Neural progenitor cell (in vitro differentiated cells): ENCODE measurements around the gene NSD1. TPM values are rescaled to one million over a fixed set of nuclear protein-coding genes. Genes with fewer than 3 reads are reported as not detected.

Experiments used
- DNase-seq: peaks from one replicate; pipeline ENCODE4 v3.0.0-alpha.2; 2016; ENCODE audit warnings: low spot score
- H2AFZ ChIP-seq: fragments of 200-600 bp; sonication (generic); replicated peaks from 2 replicates; pipeline ENCODE4 v1.6.1; 2016; ENCODE audit warnings: antibody characterized with exemption
- H3F3A ChIP-seq: fragments of 200-600 bp; sonication (generic); 2 replicates; pipeline ENCODE4 v1.6.1; 2016; ENCODE audit warnings: antibody characterized with exemption, low read depth
- H3K27ac ChIP-seq: fragments of 200-600 bp; sonication (generic); 2 replicates; pipeline ENCODE4 v1.5.1; 2016; ENCODE audit warnings: mild to moderate bottlenecking
- H3K27me3 ChIP-seq: fragments of 200-600 bp; sonication (generic); 2 replicates; pipeline ENCODE4 v1.6.1; 2016; ENCODE audit warnings: mild to moderate bottlenecking, moderate library complexity
- H3K36me3 ChIP-seq: fragments of 200-600 bp; sonication (generic); 2 replicates; pipeline ENCODE4 v1.5.1; 2016
- H3K4me1 ChIP-seq: fragments of 200-600 bp; sonication (generic); 2 replicates; pipeline ENCODE4 v1.6.1; 2016; ENCODE audit warnings: mixed run types
- H3K4me2 ChIP-seq: fragments of 200-600 bp; sonication (generic); 2 replicates; pipeline ENCODE4 v1.6.1; 2016
- H3K4me3 ChIP-seq: fragments of 200-600 bp; sonication (generic); 2 replicates; pipeline ENCODE4 v1.5.1; 2016
- H3K79me2 ChIP-seq: fragments of 200-600 bp; sonication (generic); 2 replicates; pipeline ENCODE4 v1.6.1; 2016; ENCODE audit warnings: low read depth
- H3K9ac ChIP-seq: fragments of 200-600 bp; sonication (generic); 2 replicates; pipeline ENCODE4 v1.6.1; 2016
- H3K9me3 ChIP-seq: fragments of 200-600 bp; sonication (generic); 2 replicates; pipeline ENCODE4 v1.5.1; 2016; ENCODE audit warnings: low read depth
- H4K20me1 ChIP-seq: fragments of 200-600 bp; sonication (generic); 2 replicates; pipeline ENCODE4 v1.6.1; 2016; ENCODE audit warnings: low read depth
- H3K27ac Mint-ChIP-seq: 3 replicates; pipeline ENCODE4 v1.8.0; 2021; ENCODE audit warnings: mixed read lengths
- H3K27me3 Mint-ChIP-seq: 2 replicates; pipeline ENCODE4 v1.8.0; 2022; ENCODE audit warnings: low read depth, mild to moderate bottlenecking, inconsistent platforms, moderate library complexity, mixed read lengths; ENCODE audit not compliant: insufficient read depth
- H3K36me3 Mint-ChIP-seq: 3 replicates; pipeline ENCODE4 v1.8.0; 2021; ENCODE audit warnings: mixed read lengths
- H3K4me1 Mint-ChIP-seq: 3 replicates; pipeline ENCODE4 v1.8.0; 2021; ENCODE audit warnings: mixed read lengths
- H3K4me3 Mint-ChIP-seq: 3 replicates; pipeline ENCODE4 v1.8.0; 2021; ENCODE audit warnings: mild to moderate bottlenecking, moderate library complexity, mixed read lengths
- H3K9me3 Mint-ChIP-seq: 3 replicates; pipeline ENCODE4 v1.8.0; 2020; ENCODE audit warnings: mixed read lengths
- CTCF ChIP-seq: fragments of 200-600 bp; sonication (generic); IDR thresholded peaks from 2 replicates; pipeline ENCODE4 v1.5.1; 2017; ENCODE audit warnings: antibody characterized with exemption, mild to moderate bottlenecking
- EZH2 ChIP-seq: fragments of 200-600 bp; sonication (generic); IDR thresholded peaks from 2 replicates; pipeline ENCODE4 v1.6.1; 2017; ENCODE audit warnings: antibody characterized with exemption, mild to moderate bottlenecking, moderate library complexity
- EZH2phosphoT487 ChIP-seq: fragments of 200-600 bp; sonication (generic); IDR thresholded peaks from 2 replicates; pipeline ENCODE4 v1.6.1; 2017; ENCODE audit warnings: antibody characterized with exemption
- total RNA-seq: library from RNA; depleted of rRNA; stranded (reverse); fragments of >200 nt; gene quantifications from 2 replicates; pipeline ENCODE4 v1.2.3, GENCODE V29; 2015; ENCODE audit warnings: low replicate concordance

The NSD1 gene
- total RNA-seq, 1 donor from 2014 or later = 114 TPM

- Histone ChIP-seq H3K9ac (peak overlapping the region; percentile 34), H3K36me3 (no peaks in the 10 kb centered on the region), H2AFZ (peak overlapping the region; percentile 78), H3F3A (peaks cover 36% of the 10 kb centered on the region), H3K4me2 (peak overlapping the region; percentile 90), H3K4me3 (peak overlapping the region; percentile 85), H3K79me2 (no peaks in the 10 kb centered on the region), H3K27ac (no peak overlapping the region), H4K20me1 (peaks cover 22% of the 10 kb centered on the region), H3K4me1 (peaks cover 12% of the 10 kb centered on the region), H3K27me3 (peaks cover 3% of the 10 kb centered on the region), H3K9me3 (no peaks in the 10 kb centered on the region)
- TF ChIP-seq EZH2phosphoT487 (no peak), CTCF (no peak), EZH2 (no peak)
- Mint-ChIP-seq H3K4me1 (peaks cover 33% of the 10 kb centered on the region), H3K36me3 (peaks cover 9% of the 10 kb centered on the region), H3K27me3 (peaks cover 6% of the 10 kb centered on the region), H3K4me3 (peak overlapping the region; percentile 92), H3K27ac (no peak overlapping the region), H3K9me3 (no peaks in the 10 kb centered on the region)
- DNase-seq = no peak
These were observed 177.8 kb downstream of the NSD1 start for GRCh38 chr5:177311392-177311722.

GRCh38 chr5:177311723-177312648 is 178.4 kb downstream of the NSD1 start, which contains the start of gene MXD3:
Gene MXD3, minus strand, starts transcription at chr5:177311898. Its CDS starts 68 bp downstream, at chr5:177311830.
- peak within 1 kb of the TSS; percentile 78 for H2AFZ ChIP-seq

GRCh38 chr5:177312649-177313181 is 179.1 kb downstream of the NSD1 start:
- no peak overlapping the region for H3K27ac Mint-ChIP-seq
- H3K4me1 ChIP-seq = peaks cover 12% of the 10 kb centered on the region
- DNase-seq = peak; percentile 73
- peaks cover 22% of the 10 kb centered on the region for H4K20me1 ChIP-seq
- peak overlapping the region; percentile 90 for H3K4me2 ChIP-seq
- peaks cover 5% of the 10 kb centered on the region for H3K36me3 Mint-ChIP-seq
- peak overlapping the region; percentile 5 for H2AFZ ChIP-seq
- no peaks in the 10 kb centered on the region for H3K9me3 ChIP-seq
- H3K36me3 ChIP-seq = no peaks in the 10 kb centered on the region
- peak overlapping the region; percentile 85 for H3K4me3 Mint-ChIP-seq
- peaks cover 3% of the 10 kb centered on the region for H3K27me3 ChIP-seq
- peaks cover 27% of the 10 kb centered on the region for H3F3A ChIP-seq
- H3K9me3 Mint-ChIP-seq = no peaks in the 10 kb centered on the region
- peak overlapping the region; percentile 85 for H3K4me3 ChIP-seq
- H3K27me3 Mint-ChIP-seq = peaks cover 8% of the 10 kb centered on the region
- TF ChIP-seq EZH2 (no peak), CTCF (no peak), EZH2phosphoT487 (no peak)
- peak overlapping the region; percentile 6 for H3K9ac ChIP-seq
- H3K79me2 ChIP-seq = no peaks in the 10 kb centered on the region
- H3K27ac ChIP-seq = no peak overlapping the region
- peaks cover 33% of the 10 kb centered on the region for H3K4me1 Mint-ChIP-seq

More at GRCh38 chr5:177311723-177312648, 178.4 kb downstream of the NSD1 start, which contains the start of gene MXD3:
- peak within 1 kb of the TSS; percentile 32 for H3K27ac ChIP-seq
- H3K4me3 Mint-ChIP-seq = peak within 1 kb of the TSS; percentile 92
- peaks cover 33% of the 10 kb centered on the region for H3K4me1 Mint-ChIP-seq
- peaks cover 3% of the 10 kb centered on the region for H3K27me3 ChIP-seq
- TF ChIP-seq EZH2 (no peak), EZH2phosphoT487 (no peak)
- H4K20me1 ChIP-seq = peaks cover 22% of the 10 kb centered on the region
- H3F3A ChIP-seq = peaks cover 31% of the 10 kb centered on the region
- peak; percentile 100 for DNase-seq
- peak within 1 kb of the TSS; percentile 90 for H3K4me2 ChIP-seq
- H3K79me2 ChIP-seq = no peaks in the 10 kb centered on the region
- H3K27ac Mint-ChIP-seq = peak within 1 kb of the TSS; percentile 22
- no peaks in the 10 kb centered on the region for H3K36me3 ChIP-seq
- H3K36me3 Mint-ChIP-seq = peaks cover 6% of the 10 kb centered on the region
- peak within 1 kb of the TSS; percentile 85 for H3K4me3 ChIP-seq
- H3K9ac ChIP-seq = peak within 1 kb of the TSS; percentile 34
- H3K27me3 Mint-ChIP-seq = peaks cover 6% of the 10 kb centered on the region
- no peaks in the 10 kb centered on the region for H3K9me3 Mint-ChIP-seq
- H3K4me1 ChIP-seq = peaks cover 12% of the 10 kb centered on the region
- no peaks in the 10 kb centered on the region for H3K9me3 ChIP-seq
